Measurements from ENCODE around the gene PUS7.
"Not testable (repeated sequence)": the region's sequence is repeated elsewhere in the genome, so short reads cannot be mapped to it uniquely, and the experiment has no call there.

- TF ChIP-seq EZH2 (IDR thresholded peaks at IDR 0.05; ENCODE audit: low read depth, low read length, severe bottlenecking); NANOG (IDR thresholded peaks at IDR 0.05; ENCODE audit: insufficient read depth, low read depth, low read length, poor library complexity, severe bottlenecking); CTCF (IDR thresholded peaks at IDR 0.05; ENCODE audit: control extremely low read depth in 1 of 3, insufficient read depth in 1 of 3, low read depth in 1 of 3, low read length in 3 of 3); POLR2AphosphoS5 (IDR thresholded peaks at IDR 0.05; ENCODE audit: low read depth, low read length); CBX5 (IDR thresholded peaks at IDR 0.05; ENCODE audit: low read depth, low read length); CHD2 (IDR thresholded peaks at IDR 0.05; ENCODE audit: low read length); ASH2L (IDR thresholded peaks at IDR 0.05; ENCODE audit: low read length); BRCA1 (IDR thresholded peaks at IDR 0.05; ENCODE audit: low read depth, low read length): not testable (repeated sequence)
Measured at GRCh38 chr7:105442214-105442613, 79.9 kb downstream of the PUS7 start.
